Astrocyte (in vitro differentiated cells and primary cell): Measurements from ENCODE around the gene PEX6.

Source experiments
- EZH2 ChIP-seq: IDR thresholded peaks from 2 replicates; pipeline ENCODE4 v1.6.1; 2012; ENCODE audit warnings: mild to moderate bottlenecking, low read length, inconsistent platforms; ENCODE audit not compliant: insufficient read depth
- TF ChIP-seq, protein P1 (sequence below): IDR thresholded peaks from 2 replicates; pipeline ENCODE4 v1.5.1; 2011; ENCODE audit warnings: low read depth, mild to moderate bottlenecking, inconsistent platforms, low read length, moderate library complexity; ENCODE audit not compliant: insufficient read depth

DNA sequence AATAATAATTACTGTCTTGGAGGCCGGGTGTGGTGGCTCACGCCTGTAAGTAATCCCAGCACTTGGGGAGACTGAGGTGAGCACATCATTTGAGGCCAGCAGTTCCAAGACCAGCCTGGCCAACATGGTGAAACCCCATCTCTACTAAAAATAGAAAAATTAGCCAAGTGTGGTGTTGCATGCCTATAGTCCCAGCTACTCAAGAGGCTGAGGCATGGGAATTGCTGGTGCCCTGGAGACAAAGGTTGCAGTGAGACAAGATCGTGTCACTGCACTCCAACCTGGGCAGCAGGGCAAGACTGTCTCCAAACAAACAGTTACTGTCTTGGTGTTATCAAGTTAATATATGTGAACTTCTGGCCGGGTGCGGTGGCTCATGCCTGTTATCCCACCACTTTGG, 47.4 kb upstream of the PEX6 start:
- TF ChIP-seq, protein P1, sequence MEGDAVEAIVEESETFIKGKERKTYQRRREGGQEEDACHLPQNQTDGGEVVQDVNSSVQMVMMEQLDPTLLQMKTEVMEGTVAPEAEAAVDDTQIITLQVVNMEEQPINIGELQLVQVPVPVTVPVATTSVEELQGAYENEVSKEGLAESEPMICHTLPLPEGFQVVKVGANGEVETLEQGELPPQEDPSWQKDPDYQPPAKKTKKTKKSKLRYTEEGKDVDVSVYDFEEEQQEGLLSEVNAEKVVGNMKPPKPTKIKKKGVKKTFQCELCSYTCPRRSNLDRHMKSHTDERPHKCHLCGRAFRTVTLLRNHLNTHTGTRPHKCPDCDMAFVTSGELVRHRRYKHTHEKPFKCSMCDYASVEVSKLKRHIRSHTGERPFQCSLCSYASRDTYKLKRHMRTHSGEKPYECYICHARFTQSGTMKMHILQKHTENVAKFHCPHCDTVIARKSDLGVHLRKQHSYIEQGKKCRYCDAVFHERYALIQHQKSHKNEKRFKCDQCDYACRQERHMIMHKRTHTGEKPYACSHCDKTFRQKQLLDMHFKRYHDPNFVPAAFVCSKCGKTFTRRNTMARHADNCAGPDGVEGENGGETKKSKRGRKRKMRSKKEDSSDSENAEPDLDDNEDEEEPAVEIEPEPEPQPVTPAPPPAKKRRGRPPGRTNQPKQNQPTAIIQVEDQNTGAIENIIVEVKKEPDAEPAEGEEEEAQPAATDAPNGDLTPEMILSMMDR: no peak
- no peak for TF ChIP-seq EZH2
